DMS 273 (cell line): ENCODE data around the gene HMGA1.
A peak's percentile ranks its signal among the peaks of the same experiment; 100 is the strongest.

Experiments
- DNase-seq: peaks from one replicate; lab custom pipeline; 2025; ENCODE audit not compliant: unreplicated experiment; lab: John Stamatoyannopoulos, UW

Gene HMGA1

DNA sequence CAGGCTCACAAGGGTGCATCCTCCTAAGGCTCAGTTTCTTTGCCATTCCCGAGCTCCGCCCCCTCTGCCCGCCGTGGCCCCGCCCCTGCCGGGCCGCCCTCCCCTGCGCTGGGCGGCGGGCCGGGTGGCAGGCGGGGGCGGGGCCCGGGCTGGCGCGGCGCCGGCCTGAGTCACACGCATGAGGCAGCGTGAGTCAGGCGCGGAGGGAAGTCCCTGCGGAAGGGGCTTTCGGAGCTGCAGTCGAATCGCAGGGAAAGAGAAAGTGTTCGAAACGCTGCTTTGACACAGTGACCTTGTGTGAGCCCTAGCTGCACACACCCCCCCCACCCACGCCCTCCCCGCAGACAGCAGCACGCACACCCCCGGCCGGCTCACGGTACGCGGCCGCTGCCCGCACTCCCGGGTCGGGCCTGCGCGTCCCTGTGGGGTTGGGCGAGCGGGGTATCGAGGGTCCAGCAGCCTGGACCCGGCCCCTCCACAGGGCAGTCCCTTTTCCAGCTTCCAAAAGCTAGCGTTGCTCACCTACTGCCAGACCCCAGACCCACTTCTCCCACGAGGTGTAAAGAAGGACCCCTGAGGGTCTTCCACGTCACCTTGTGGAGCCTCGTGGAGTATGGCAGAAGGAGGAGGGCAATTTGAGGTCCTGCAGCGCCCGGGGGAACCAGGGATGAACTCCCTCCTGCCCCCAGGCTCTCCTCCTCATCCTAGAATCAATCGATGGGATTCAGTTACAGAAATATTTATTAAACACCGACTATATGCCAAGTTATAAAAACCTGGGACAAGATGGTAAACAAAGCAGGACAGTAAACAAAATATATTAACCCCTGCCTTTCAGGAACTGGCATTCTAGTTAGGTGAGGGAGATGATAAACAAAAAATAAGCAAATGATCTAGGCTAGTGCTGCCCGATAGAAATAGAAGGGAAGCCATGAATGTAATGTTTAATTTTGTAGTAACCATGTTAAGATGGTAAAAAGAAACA lies 12.4 kb upstream of the HMGA1 start:
- DNase-seq, result peak; percentile 97

DNA sequence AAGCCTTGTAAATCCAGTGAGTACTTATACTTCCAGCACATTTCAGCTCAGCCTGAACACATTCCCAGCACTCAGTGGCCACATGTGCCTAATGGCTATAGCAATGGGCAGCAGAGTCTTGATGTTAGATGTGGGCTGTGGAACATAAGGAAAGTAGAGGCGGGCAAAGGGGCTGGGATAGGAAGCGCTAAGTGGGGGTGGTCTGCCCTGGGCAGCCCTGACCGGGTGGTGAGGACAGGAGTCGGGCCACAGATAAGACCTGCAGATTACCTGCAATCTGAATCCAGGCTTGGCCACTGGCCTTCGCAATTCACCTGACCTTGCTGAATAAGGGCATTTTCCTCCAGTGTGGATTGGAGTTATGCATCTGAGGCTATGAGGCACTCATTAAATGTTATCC lies 11.1 kb upstream of the HMGA1 start:
- no peak for DNase-seq

DNA sequence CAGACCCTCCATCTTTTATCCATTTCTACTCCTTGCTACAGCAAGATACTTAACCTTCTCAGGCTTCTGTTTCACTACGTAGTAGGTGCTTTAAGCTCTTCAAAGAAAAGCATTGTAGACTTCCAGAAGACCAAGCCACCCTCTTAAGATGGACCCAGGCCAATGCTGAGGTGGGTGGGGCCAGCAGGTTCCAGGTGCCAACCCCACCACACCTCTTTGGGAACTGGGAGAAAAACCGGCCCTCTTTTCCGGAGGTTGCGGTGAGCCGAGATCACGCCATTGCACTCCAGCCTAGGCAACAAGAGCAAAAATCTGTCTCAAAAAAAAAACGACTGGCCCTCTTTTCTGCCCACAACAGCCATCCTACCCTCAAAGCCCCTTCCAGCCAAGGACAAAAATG lies 10.6 kb upstream of the HMGA1 start:
- no peak for DNase-seq

DNA sequence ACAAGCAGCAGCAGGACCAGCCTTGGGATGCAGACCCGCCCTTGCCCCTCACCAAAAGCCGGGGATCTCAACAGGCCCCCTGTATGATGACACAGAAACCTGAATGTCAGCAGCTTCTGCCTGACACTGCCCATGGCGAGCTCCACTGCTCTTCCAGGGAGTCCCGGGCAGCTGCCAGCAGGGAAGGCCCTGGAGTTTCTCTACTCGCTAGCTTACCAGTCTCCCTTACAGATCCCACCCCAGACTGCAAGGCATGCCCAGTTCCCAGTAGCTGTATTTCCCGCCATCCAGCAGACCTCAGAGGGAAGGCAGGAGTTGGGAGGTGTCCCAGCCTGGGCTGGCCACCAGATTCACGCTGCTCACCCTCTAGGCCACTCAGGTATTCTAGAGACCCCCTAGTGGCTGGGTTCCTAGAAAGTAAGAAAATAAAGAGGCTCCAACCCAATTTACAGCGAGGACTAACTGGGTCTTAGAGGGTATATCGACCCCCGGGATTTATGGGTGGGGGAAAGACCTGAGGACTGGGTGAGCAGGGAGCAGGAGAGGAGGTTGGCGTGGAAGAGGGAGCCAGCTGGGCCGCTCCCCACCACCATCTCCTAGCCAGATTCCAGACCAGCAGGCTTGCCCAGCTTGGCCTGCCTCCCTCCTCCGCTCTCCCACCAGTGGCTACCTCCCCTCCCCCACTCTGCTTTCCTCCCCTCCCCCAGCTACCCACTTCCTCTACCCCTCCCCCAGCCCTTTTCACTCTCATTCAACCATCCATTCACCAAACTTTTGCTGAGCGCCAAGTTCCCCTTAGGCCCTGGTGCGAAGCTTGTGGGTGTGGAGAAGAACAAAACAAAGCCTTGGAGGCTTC lies 9.7 kb upstream of the HMGA1 start:
- peak; percentile 47 for DNase-seq

DNA sequence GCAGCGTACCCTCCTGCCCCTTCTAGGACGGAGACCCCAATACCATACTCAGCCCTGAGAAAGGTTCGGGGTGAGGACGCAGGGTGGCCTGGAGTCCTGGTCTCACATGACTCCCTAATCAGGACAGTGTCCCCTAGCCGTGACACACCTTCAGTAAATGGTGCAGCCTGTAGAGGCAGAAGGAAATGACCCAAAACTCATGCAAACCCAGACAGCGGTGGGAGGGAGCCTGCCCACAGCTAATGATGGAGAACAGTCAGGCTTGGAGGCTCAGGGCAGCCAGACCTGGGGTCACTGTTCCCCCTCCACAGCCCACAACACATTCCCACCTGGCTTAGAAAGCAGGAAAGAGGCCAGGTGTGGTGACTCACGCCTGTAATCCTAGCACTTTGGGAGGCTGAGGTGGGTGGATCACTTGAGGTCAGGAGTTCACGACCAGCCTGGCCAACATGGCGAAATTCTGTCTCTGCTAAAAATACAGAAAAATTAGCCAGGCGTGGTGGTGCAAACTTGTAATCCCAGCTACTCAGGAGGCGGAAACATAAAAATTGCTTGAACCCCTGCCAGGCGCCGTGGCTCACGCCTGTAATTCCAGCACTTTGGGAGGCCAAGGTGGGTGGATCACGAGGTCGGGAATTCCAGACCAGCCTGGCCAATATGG lies 8.8 kb upstream of the HMGA1 start:
- DNase-seq, result no peak

DNA sequence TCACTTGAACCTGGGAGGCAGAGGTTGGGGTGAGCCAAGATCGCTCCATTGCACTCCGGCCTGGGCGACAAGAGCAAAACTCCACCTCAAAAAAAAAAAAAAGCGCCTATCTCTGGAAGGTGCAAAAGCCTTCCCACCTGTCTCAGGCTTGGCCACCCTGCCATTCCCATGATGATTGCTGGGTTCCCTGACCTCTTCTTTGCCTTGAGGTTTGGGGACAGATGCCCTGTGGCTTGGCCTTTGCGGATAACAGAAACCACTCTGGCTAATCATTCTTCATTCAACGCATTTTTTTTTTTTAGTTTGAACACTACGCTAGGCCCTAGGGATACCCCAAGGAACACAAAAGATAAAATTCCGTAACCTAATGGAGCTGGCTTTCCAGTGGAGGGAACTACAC lies 6.8 kb upstream of the HMGA1 start:
- no peak for DNase-seq

DNA sequence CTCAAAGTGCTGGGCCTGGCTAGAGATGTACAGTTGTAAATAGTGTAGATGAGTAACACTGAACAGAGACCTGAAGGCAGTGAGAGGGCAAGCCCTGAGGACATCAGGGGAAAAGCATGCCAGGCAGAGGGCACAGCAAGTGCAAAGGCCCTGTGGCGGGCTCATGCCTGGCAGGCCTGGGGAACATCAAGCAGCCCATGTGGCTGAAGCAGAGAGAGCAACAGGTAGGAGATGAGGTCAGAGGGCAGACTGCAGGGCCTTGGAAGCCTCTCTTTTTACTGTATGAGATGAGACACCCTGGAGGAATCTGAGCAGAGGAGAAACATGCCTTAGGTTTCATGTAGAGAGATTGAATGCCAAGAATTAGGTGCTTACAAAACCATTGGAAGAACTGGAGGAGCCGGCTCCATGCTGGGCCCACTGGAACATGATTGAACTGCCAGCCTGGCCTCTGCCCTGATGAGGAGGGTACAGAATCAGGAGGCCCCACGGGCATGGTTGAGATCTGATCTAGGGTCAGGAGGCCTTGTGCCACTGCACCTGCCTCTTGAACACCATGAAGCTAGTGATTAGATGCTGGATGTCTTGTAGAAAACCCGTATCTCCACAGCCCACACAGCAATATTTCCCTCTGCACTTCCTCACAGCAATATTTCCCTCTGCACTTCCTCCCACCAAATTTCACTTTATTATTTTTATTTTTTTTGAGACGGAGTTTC lies 5.9 kb upstream of the HMGA1 start:
- no peak for DNase-seq

DNA sequence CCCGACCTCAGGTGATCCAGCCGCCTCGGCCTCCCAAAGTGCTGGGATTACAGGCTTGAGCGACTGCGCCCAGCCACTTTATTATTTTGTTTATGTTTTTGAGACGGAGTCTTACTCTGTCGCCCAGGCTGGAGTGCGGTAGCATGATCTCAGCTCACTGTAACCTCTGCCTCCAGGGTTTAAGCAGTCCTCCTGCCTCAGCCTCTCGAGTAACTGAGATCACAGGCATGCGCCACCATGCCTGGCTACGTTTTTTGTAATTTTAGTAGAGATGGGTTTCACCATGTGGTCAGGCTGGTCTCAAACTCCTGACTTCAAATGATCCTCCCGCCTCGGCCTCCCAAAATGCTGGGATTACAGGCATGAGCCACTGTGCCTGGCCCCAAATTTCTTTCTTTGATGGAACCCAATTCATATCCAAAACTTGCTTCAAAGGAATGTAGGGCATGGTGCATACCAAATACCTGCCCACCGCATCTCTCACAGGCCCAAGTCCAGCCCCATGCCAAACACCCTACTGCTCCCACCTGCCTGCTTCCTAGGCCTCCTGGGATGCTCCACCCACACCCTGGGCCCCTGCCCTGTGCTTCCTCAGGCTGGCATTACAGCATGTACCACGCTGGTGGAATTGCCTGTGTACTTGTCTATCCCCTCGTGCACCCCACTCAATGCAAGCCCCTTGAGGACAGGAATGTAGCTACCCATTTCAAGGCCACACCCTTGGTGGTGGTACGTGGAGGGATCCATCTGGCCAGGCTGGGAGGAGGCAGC lies 4.9 kb upstream of the HMGA1 start:
- no peak for DNase-seq

DNA sequence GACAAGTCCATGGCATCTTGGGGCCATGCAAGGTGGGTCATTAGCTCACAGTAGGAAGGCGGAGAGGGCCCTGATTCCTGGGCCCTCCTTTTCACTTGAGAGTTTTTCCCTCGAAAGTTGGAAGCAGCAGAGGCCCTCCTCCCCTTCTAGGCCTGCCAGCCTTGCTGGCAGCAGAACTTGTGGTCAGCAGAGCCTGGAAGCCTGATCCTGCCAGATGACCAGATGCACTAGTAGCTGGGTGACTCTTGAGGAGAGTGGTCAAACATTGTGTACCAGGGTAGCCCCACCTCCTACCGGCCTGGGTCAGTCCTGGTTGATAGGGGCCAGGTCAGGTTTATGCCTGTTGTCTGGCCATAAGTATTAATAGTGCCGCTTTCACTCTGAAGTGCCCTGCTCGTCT lies 3.8 kb upstream of the HMGA1 start:
- DNase-seq, result no peak

DNA sequence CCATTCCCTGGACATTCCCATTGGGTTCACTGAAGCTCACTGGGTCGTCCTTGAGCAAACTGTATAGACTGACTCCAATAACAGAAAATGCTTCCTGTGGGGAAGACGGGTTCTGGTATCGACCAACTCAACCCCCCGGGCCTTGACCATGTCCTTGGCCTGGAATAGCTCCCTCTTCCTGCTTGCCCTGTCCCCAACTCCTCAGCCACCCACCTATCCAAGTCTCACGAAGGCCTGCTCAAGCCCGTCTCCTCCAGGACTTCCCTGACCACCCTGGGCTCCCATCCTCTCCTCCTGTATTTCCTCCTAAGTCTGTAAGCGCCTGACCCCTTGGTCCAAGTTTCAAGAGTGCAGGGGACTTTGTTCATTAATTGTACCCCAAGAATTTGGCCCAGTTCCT lies 2.8 kb upstream of the HMGA1 start:
- DNase-seq, result no peak

DNA sequence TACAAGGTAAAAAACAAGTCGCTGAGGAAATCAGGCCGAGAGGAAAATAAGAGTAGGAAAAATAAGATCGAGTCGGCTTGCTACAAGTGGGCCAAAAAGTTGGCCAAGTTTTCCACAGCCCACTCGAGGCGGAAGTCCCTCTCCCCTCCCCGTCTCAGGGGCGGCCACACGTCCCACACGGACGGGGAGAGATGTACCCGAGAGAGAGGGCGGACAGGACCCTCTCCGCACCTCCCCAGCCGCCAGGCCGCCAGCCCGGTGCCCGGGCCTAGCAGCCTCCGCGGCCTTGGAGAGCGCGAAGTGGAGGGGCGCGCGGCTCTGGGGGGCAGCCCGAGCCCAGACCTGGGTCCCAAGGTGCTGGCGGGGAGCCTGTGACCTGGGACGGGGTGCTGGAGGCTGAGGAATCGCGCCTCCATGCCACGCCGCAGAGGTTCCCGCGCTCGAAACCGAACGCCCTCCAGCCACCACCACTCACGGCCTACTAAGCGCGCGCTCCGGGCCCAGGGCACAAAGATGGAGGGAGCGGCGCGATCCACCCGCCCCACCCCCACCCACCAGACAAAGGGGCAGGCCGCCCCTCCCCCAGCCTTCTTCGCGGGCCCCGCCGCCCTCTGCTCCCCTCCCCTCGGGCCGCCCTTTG lies 1.9 kb upstream of the HMGA1 start:
- no peak for DNase-seq

DNA sequence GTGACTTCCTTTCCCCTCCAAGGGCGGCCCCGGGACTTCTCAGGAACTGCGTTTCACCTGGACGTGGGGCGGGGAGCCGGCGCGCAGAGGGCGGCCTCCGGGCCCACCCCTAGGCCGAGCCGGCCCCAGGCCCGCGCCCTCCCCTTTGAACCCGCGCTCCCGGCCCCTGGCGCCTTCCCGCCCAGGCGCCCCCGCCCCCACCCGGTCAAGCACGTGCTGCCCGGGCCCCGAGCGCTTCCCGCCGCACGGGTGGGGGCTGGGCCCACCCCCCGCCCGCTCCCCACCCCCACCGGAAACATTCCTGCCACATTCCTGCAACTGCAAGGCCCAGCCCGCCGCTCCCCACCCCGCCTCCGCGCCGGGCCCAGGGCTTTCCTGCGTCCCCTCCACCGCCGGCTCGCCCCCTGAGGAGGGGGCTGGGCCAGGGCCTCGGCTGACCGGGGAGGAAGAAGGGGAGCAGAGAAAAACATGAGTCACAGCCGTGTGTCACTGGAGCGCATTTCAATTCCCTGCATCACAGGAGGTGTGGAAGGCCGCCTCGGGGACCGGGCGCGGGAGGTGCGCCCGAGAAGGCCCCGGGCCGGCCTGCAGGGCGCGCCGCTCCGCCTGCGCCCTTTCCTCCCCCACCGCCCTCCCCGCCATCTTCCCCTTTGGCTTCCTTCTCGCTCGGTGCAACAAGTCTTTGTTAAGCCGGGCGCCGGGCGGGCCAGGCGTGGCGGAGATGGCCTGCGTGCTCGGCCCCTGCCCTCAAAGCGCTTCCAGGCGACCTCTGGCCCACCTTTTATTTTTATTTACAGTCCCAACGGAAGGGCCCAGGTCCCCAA lies 1.2 kb upstream of the HMGA1 start:
- no peak for DNase-seq

DNA sequence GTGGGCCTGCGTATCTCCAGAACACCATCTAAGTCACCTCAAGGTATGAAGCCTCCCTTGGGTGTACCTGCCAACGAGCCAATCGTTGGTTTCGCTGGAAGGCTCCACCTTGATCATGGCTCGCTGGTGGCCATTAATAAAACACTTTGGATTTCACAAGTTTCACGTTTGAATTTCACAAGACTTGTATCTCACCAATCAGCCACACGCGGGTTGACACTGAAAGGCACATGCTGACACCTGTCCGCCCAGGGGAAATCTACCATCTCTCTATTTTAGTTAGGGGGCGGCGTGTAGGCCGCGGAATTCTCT lies 586 bp upstream of the HMGA1 start:
- DNase-seq, result peak; percentile 51

DNA sequence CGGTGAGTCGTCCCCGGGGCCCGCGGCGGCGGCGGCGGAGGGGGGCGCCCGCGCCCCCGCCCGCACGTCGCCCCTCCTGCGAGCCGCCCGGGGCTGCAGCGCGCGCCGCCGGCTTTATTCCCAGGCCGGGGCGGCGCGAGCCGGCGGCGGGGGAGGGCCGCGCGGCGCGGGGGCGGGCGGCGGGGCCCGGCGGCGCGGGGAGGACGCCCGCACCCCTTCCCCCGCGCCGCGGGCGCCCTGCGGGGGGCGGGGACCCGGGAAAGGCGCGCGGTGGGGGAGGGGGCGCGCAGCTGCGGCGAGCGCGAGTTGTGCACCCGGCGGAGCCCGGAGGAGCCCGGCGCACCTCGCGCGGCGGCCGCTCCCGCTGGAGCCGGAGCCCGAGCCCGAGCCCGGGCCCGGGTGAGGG lies 646 bp downstream of the HMGA1 start:
- peak; percentile 78 for DNase-seq

DNA sequence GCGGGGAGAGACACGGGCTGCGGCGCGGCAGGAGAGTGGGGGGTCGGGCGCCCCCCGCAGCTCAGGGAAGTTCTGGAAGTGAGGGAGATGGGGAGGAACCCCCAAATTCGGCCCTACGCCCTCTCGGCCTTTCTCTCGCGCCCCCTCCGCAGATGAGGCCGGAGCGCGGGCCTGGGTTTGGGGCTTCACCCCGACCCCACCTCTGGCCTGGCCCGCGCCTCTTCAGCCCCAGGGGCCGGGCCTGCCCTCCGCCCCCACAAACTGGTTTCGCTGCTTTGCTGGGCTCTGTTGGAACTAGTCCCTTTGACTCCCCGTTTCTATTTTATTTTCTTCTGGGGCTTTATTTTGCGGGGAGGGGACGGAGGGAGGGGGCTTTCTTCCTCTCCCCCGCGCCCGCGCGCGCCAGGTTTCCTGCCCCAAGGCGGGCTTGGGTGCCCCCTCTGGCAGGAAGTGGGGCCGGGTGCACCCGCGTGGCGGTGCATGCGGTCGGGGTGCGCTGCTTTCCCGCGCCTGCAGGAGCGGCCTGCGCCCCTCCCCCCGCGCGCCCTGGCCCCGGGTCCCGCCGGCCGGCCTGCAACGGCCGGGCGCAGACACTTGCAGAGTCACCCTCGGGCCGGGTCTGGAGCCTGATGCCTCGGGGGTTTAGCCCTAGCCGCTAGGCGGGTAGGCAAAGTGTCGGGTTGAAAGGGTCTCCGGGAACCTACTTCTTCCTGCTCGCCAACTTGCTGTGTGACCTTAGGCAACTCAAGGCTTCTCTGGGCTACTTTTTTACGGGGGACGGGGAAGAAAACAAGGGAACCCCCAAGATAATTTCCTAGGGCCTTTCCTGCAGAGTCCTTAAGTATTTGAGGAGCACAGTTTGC lies 1.3 kb downstream of the HMGA1 start:
- peak; percentile 94 for DNase-seq

DNA sequence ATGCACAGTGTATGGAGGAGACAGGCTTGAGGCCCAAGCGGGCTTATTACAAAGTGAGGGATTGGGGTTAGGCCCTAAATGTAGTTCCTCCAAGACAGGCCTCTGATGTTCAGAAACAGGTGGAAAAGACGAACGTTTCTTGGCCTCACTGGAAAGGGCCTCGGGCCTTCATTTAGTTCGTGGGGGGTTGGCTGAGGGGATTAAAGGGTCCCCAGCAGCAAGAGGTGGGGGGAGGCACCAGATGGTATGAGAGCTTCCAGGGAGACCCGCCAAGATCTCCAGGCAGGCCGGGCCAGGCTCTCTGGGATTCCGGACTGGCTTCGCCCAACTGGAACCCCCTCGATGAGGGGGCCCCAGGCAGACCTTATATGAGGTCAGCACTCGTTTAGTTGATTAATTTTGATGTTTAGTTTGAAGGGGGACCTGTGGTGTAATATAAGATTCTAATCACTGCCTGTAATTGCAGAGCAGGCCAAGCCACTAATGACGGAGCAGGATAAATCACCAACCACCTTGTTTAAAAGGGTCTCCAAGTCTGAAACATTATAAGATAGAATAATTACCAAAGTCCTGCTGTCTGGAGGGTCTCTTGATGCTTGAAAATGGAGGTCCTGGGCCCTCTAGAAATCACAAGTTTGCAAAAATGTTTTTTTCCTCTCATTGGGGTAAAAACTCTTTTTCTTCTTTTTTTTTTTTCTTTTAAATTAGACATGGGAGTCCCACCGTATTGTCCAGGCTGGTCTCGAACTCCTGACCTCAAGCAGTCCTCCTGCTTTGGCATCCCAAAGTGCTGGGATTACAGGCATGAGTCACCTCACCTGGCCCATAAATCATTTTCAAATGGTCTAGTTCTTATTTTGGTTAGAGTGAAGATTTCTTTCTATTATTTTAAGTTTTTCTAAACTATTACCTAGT lies 2.2 kb downstream of the HMGA1 start:
- peak; percentile 76 for DNase-seq

DNA sequence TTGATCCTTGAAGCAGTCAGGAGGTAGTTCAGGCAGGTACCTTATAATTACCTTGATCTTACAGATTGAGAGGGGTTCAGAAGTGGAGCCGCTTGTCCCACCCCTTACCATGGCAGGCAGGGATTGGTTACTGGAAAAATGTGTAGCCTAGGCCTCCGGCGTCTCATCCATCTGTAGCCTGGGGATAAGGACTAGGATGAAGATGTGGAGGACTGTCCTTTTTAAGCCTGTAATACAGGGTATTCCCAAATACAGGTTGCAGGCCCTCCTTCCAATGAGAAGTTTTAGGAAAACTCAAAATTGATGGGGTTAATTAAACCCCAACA lies 2.8 kb downstream of the HMGA1 start:
- no peak for DNase-seq
